Kidney epithelial cell (primary cell): ENCODE measurements around the gene TEPSIN. TPM values are rescaled to one million over a fixed set of nuclear protein-coding genes. Genes with fewer than 3 reads are reported as not detected.

Source experiments
- DNase-seq: peaks from one replicate; pipeline ENCODE4 v3.0.0-alpha.2; 2010; ENCODE audit warnings: low read depth
- H3K27me3 ChIP-seq: 2 replicates; pipeline ENCODE4 v1.6.0; 2011; ENCODE audit warnings: low read length; ENCODE audit not compliant: control insufficient read depth, insufficient read depth
- H3K36me3 ChIP-seq: 2 replicates; pipeline ENCODE4 v1.5.1; 2011; ENCODE audit warnings: low read length; ENCODE audit not compliant: control insufficient read depth, insufficient read depth
- H3K4me3 ChIP-seq: 2 replicates; pipeline ENCODE4 v1.5.1; 2011; ENCODE audit warnings: low read depth, mild to moderate bottlenecking, control low read depth, low read length
- CTCF ChIP-seq: IDR thresholded peaks from 2 replicates; pipeline ENCODE4 v1.5.1; 2011; ENCODE audit warnings: mild to moderate bottlenecking, moderate library complexity, low read length, control low read depth, inconsistent platforms; ENCODE audit not compliant: insufficient read depth, poor library complexity, severe bottlenecking
- total RNA-seq: library from RNA; depleted of rRNA; stranded (reverse); fragments of >200 nt; gene quantifications from 2 replicates; pipeline ENCODE4 v1.2.3, GENCODE V29; 2015

TEPSIN gene
- total RNA-seq, 1 donor from 2014 or later: 17.0 TPM

GRCh38 chr17:81207610-81208581, 31.0 kb downstream of the TEPSIN start:
- no peak for TF ChIP-seq CTCF
- Histone ChIP-seq H3K4me3 (no peak overlapping the region), H3K36me3 (no peaks in the 10 kb centered on the region), H3K27me3 (no peaks in the 10 kb centered on the region)
- DNase-seq: no peak

GRCh38 chr17:81206657-81207056, 32.2 kb downstream of the TEPSIN start:
- H3K4me3 ChIP-seq: no peak overlapping the region
- no peak for DNase-seq
- no peaks in the 10 kb centered on the region for H3K36me3 ChIP-seq
- no peak for TF ChIP-seq CTCF
- no peaks in the 10 kb centered on the region for H3K27me3 ChIP-seq

- Histone ChIP-seq H3K27me3 (no peaks in the 10 kb centered on the region), H3K4me3 (no peak overlapping the region), H3K36me3 (no peaks in the 10 kb centered on the region)
- DNase-seq: no peak
- TF ChIP-seq CTCF: no peak
These were observed 32.7 kb downstream of the TEPSIN start for GRCh38 chr17:81206166-81206565.

GRCh38 chr17:81204578-81204977, 34.3 kb downstream of the TEPSIN start:
- no peak for DNase-seq
- Histone ChIP-seq H3K27me3 (no peaks in the 10 kb centered on the region), H3K36me3 (no peaks in the 10 kb centered on the region), H3K4me3 (no peak overlapping the region)
- no peak for TF ChIP-seq CTCF

GRCh38 chr17:81203136-81203535, 35.7 kb downstream of the TEPSIN start:
- TF ChIP-seq CTCF: no peak
- Histone ChIP-seq H3K27me3 (no peaks in the 10 kb centered on the region), H3K4me3 (no peak overlapping the region), H3K36me3 (no peaks in the 10 kb centered on the region)
- no peak for DNase-seq
